ENCODE results near the gene THSD7A.

THSD7A gene

GRCh38 chr7:11517853-11518252, 314.1 kb downstream of the THSD7A start:
- DNase-seq (ENCODE audit: low spot score): no peak

GRCh38 chr7:11516328-11516727, 315.7 kb downstream of the THSD7A start:
- DNase-seq (ENCODE audit: low spot score): no peak

GRCh38 chr7:11513460-11513859, 318.5 kb downstream of the THSD7A start:
- DNase-seq (ENCODE audit: low spot score): no peak

- no peak for DNase-seq (ENCODE audit: low spot score)
These were observed 324.1 kb downstream of the THSD7A start for GRCh38 chr7:11507929-11508328.

GRCh38 chr7:11506417-11506816, 325.6 kb downstream of the THSD7A start:
- no peak for DNase-seq (ENCODE audit: low spot score)

GRCh38 chr7:11505471-11505985, 326.5 kb downstream of the THSD7A start:
- DNase-seq (ENCODE audit: low spot score): no peak

GRCh38 chr7:11492307-11492706, 339.7 kb downstream of the THSD7A start:
- no peak for DNase-seq (ENCODE audit: low spot score)

- DNase-seq (ENCODE audit: low spot score): no peak
These were observed 340.2 kb downstream of the THSD7A start for GRCh38 chr7:11491811-11492210.

- no peak for DNase-seq (ENCODE audit: low spot score)
These were observed 342.7 kb downstream of the THSD7A start for GRCh38 chr7:11489280-11489679.

GRCh38 chr7:11486271-11486670, 345.7 kb downstream of the THSD7A start:
- no peak for DNase-seq (ENCODE audit: low spot score)

GRCh38 chr7:11485636-11486035, 346.4 kb downstream of the THSD7A start:
- no peak for DNase-seq (ENCODE audit: low spot score)

- DNase-seq (ENCODE audit: low spot score): no peak
These were observed 351.9 kb downstream of the THSD7A start for GRCh38 chr7:11480143-11480542.

- no peak for DNase-seq (ENCODE audit: low spot score)
These were observed 353.1 kb downstream of the THSD7A start for GRCh38 chr7:11478882-11479281.

GRCh38 chr7:11478426-11478825, 353.6 kb downstream of the THSD7A start:
- DNase-seq (ENCODE audit: low spot score): no peak

- DNase-seq (ENCODE audit: low spot score): no peak
These were observed 357.0 kb downstream of the THSD7A start for GRCh38 chr7:11474902-11475585.

GRCh38 chr7:11473807-11474424, 358.1 kb downstream of the THSD7A start:
- no peak for DNase-seq (ENCODE audit: low spot score)

GRCh38 chr7:11473220-11473619, 358.8 kb downstream of the THSD7A start:
- no peak for DNase-seq (ENCODE audit: low spot score)

GRCh38 chr7:11472646-11473045, 359.4 kb downstream of the THSD7A start:
- no peak for DNase-seq (ENCODE audit: low spot score)

GRCh38 chr7:11471255-11471654, 360.7 kb downstream of the THSD7A start:
- no peak for DNase-seq (ENCODE audit: low spot score)

GRCh38 chr7:11469028-11469745, 362.8 kb downstream of the THSD7A start:
- DNase-seq (ENCODE audit: low spot score): no peak

GRCh38 chr7:11466517-11467105, 365.4 kb downstream of the THSD7A start:
- DNase-seq (ENCODE audit: low spot score): no peak

GRCh38 chr7:11464624-11465023, 367.4 kb downstream of the THSD7A start:
- no peak for DNase-seq (ENCODE audit: low spot score)

GRCh38 chr7:11461946-11462345, 370.1 kb downstream of the THSD7A start:
- no peak for DNase-seq (ENCODE audit: low spot score)

All from CD4-positive, alpha-beta T cell treated with Interleukin-6 at 100 ng/mL for 8 hours (primary cell).